ENCODE results near the gene PRCC.
A peak's percentile ranks its signal among the peaks of the same experiment; 100 is the strongest.

Gene PRCC

GRCh38 chr1:156765666-156766065 is 1.7 kb upstream of the PRCC start:
- DNase-seq, result no peak

DNA sequence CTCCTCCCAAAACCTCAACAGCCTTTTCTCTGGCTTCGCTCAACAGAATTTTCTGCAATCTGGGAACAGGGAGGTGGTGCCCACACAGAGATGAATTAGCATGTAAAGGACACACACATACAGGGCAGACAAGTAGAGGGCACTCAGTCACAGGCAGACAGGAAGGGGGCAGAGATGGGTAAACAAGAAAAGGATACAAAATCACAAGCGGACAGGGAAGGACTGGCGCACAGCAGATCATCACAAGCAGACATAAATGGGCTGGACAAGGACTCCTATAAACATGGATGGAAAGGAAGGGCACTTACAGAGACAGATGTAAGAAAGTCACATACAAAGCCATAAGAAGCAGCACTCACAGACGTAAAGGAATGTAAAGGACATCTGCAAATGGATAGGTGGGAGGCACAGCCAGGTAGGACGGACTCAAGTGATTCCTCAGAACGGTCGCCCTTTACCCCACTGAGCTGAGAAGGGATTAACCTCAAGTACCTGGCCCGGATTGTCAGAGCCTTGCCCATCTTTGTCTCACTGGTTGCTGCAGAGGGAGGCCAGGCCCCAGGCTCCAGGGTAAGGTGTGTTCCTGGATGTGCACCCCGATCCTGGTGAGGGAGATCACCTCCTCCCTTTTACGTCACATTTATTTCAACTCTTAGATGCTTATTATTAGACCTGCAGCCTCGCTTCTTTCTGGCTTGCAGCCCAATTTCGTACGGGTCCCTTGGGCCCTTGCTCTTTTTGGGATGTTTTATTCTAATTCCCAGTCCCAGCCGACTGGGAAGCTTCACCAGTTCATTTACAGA is 836 bp upstream of the PRCC start:
- DNase-seq, result no peak

- peak; percentile 35 for DNase-seq
Observed at GRCh38 chr1:156767879-156768604, 707 bp downstream of the PRCC start.

DNA sequence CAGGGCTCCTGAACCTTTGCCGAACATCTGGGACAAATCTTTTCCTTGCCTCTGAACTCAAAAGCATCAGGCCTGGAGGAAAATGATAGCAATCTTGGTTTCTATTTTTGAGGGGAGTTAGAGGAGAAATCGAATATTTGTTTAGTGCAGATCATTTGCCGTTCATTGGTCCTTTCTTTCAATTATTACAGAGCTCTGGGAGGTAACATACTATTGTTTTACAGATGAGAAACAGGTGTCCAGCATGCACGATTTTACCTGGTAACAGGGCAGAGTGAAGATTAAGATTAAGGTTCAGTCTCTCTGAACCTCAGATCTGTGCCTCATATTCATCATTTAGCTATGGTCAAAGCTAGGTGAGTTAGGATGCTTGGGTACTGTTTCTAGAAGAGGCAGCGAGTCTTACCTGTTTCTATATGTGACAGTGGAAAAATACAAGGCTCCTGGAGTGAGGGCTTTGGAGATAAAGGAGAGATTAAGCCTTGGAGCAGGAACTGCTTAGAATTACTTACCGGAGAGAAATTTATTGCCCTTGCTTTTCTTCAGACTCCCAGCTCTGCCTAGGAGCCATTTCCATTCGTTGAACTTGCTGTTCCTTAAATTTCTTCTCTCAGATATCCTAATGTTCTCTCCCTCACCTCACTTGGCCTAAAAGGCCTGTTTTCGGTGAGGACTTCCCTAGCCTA is 1.4 kb downstream of the PRCC start:
- DNase-seq, result no peak

- no peak for DNase-seq
Observed at GRCh38 chr1:156772222-156772621, 4.9 kb downstream of the PRCC start.

DNA sequence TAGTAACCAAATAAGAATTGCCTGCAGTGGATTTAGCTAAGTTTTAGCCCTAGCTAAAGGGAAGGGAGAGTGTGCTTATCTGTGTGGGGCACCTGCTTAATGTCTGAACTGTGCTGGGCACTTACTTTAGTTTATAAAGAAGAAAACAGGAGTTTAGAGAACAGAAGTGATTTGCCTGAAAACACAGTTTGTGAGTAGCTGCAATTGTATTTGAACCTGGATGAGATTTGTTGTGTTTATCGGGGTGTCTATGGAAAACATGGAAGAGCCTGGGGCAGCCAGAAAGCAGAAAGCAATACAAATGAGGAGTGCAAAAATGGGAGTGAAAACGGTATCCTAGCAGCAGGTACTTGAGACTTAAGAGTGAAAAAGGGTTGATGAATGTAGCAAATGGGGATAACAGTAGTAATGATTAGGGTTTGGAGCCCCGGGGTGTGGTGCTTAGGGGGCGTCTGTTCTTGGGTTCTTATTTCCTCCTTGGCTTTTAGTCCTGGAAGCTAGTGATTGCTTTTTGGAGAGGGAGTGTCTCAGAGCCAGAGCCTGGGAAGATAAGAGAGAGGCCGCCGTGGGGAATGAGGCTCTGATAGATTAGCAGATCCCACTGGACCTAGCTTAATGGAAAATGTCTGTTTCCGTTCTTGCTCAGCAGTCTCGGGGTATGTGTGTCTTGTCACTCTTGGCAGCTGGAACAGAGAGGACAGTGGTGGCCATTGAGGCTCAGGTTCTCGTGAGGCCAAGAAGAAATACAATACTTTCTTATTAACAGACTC is 5.6 kb downstream of the PRCC start:
- no peak for DNase-seq

GRCh38 chr1:156773607-156774006 is 6.3 kb downstream of the PRCC start:
- DNase-seq, result no peak

- DNase-seq, result no peak
Observed at GRCh38 chr1:156775799-156776198, 8.5 kb downstream of the PRCC start.

DNA sequence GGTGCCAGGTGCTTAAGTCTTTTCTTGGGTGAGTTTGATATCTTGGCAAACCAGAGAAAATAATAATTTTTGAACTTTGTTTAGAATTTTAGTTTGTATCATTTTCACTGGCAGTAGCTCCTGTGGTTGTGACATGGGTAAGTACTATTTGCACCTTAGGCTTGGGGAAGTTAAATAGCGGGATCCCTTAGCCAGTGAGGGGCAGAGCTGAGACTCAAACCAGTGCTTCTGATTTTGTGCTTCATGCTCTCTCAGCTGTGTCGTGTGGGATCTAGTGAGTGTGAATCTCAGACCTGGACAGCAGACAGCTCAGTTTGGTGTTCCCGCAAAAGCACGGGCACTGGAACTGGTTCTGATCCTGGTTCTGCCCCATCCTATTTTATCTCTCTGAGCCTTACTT is 9.6 kb downstream of the PRCC start:
- DNase-seq, result no peak

DNA sequence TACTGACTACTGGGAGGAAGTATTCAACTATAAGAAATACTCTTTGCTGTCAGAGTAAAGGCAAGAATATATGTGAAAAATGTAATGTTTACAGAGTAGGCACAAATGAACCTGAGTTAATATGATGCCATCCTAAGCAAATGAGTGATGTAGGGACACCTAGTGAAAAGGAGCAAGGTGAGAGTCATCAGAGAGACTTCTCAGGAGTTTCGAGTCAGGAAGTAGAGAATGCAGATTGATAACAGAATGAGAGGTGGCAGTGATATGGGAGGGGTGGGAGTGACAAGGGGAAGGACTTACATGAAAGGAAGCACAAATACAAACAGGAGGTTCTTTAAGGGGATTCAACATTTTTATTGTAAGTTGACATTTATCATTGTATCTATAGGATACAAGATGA is 10.2 kb downstream of the PRCC start:
- no peak for DNase-seq

- peak; percentile 63 for DNase-seq
Observed at GRCh38 chr1:156781585-156782186, 14.4 kb downstream of the PRCC start.

DNA sequence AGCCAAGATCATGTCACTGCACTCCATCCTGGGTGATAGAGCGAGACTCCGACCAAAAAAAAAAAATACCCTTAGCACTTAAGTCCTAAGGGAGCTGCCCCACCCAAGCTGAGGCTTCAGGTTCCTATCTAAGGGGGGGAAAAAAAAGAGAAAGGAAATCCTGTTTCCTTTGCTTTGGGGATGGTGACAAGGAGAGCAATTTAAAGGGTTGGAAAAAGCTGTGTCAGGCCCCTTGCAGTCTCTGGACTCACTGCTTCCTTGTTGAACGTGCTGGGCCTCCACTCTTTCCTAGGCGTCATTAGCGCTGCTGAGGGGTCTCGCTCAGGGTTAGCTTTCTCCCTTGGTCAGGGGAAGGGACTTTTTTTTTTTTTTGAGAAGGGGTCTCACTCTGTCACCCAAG is 18.1 kb downstream of the PRCC start:
- DNase-seq, result no peak

- no peak for DNase-seq
Observed at GRCh38 chr1:156786640-156787039, 19.3 kb downstream of the PRCC start.

DNA sequence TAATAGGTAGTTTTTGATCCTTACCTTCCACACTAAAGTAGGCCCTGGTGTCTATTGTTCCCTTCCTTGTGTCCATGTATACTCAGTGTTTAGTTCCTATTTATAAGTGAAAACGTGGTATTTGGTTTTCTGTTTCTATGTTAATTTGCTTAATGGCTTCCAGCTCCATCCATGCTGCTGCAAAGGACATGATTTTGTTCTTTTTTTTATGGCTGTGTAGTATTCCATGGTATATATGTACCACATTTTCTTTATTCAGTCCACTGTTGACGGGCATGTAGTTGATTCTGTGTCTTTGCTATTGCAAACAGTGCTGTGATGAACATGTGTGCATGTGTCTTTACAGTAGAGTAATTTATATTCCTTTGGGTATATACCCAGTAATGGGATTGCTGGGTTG is 20.8 kb downstream of the PRCC start:
- DNase-seq, result no peak

GRCh38 chr1:156789621-156790318 is 22.4 kb downstream of the PRCC start:
- no peak for DNase-seq

DNA sequence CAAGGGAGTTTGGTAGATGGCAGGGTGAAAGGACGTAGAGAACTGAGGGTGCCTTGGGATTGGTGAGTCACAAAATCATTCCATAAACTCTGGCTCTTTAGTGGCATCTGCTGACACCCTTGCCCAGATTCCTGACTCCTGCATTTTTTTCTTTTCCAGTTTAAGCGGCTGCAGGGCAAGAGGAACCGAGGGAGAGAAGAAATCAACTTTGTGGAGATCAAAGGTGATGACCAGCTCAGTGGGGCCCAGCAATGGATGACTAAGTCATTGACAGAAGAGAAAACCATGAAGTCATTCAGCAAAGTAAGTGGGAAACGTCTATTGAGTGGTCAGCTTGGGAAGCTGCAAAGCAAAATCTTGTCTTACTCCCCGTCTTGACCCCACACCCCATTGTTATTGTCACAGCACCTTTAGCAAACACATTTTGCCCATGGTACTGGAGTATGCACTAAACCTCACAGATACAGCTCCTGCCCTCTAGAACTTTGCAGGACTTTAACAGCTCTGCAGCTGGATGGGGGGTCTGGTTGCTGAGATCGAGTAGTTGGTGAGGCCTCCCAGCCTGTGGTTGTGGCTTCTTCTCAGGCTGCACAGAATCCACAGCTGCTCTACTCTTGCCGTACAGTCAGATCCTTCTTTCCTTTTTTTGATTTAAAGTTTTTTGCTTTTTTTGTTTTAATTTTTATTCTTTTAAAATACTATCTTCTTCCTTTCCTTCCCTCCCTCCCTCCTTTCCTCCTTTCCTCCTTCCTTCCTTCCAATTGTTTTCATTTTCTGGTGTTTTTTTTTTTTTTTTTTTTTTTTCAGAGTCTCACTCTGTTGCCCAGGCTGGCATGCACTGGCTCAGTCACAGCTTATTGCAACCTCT is 27.4 kb downstream of the PRCC start:
- DNase-seq, result peak; percentile 78

GRCh38 chr1:156795374-156795733 is 28.0 kb downstream of the PRCC start:
- DNase-seq, result no peak

- no peak for DNase-seq
Observed at GRCh38 chr1:156795787-156796186, 28.5 kb downstream of the PRCC start.

- no peak for DNase-seq
Observed at GRCh38 chr1:156796340-156797097, 29.2 kb downstream of the PRCC start.

DNA sequence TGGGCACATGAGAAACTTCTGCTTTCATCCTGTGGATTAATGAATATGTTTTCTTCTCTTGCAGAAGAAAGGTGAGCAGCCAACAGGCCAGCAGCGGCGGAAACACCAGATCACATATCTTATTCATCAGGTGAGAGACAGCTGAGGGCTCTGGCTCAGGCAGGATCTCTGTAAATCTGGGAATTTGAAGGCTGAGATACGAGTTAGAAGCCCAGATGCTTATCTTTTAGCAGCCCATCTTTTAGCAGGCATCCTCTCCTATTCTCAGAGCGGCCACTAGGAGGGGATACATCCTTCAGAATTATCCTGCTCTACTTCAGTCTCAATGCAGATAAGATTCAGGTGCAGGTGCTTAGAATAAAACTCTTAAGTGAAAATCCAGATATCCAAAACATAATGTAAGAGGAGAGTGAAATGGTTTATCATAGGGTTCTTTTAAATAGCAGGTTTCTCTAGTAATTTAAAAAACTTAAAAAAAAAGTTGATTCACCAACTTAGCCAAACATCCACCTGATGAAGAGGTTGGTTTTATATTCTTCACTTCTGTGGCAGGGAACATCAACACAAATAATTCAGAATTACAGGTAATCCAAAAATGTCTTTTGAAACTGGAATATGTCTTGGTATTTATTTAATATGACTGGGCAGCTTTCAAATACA is 30.0 kb downstream of the PRCC start:
- peak; percentile 68 for DNase-seq

All from EL (cell line).